NCI-H345 treated with DMSO at 0.1 percent for 48 hours (cell line): Measurements from ENCODE around the gene PECR.

Experiments used
- DNase-seq: peaks from one replicate; lab custom pipeline; 2025; ENCODE audit not compliant: unreplicated experiment; lab: John Stamatoyannopoulos, UW

PECR gene

DNA sequence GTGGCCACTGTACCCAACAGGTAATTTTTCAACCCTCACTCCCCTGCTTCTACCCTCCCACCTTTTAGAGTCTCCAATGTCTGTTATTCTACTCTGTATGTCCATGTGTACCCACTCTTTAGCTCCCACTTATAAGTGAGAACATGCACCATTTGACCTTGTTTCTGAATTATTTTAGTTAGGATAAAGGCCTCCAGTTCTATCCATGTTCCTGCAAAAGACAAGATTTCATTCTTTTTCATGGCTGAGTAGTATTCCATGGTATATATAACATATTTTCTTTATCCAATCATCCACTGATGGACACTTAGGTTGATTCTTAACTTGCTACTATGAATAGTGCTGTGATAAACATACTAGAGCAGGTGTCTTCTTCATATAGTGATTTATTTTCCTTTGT is 9.1 kb downstream of the PECR start:
- DNase-seq: no peak

DNA sequence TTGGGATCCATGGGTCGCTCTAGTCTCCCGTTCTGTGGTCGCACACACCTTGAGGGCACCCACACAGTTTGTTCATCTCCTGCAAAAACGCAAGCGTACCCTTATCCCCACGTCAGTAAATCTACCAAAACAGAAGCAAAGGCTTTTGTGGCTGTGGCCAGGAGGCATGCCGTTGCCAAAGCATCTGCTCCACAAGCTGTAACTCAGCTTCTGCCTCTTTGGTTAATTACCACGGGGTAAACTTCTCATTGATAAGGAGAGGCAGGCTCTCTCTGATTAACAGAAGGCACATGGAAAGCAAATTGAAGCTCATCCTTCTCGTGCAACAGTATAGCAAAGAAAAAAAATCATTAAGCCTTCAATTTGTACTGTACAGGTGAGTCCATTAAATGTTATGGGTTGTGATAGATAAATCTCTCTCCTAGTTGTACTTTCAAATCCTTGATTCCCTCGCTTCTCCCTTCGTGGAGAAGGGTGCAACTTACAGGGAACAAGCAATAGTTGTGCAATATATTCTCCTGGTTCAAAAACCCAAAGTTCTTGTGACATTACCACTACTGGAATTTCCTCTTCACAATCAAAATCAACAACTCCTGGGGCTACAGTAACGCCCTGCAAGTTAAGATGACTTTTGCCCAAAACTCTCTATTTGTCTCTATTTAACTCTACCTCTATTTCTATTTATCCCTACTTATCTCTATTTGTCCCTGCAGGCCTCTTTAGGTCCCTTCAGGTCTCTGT is 10.3 kb downstream of the PECR start:
- DNase-seq: no peak

DNA sequence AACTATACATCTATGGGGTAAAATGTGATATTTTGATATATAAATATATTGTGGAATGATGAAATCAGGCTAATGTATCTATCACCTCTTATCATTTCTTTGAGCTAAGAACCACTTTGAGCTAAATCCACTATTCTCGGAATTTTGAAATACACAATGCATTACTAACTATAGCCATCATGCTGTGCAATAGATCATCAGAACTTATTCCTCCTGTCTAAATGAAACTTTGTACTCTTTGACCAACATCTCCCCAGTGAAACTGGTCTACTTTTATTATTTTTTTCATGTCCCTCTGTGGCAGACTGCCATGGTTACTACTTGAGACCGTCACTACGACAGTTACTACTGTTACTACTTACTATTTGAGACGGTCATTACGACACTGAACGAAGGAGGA is 11.4 kb downstream of the PECR start:
- no peak for DNase-seq

- DNase-seq: no peak
Observed at GRCh38 chr2:216069028-216069427, 12.6 kb downstream of the PECR start.

GRCh38 chr2:216066230-216066629 is 15.4 kb downstream of the PECR start:
- no peak for DNase-seq

- DNase-seq: no peak
Observed at GRCh38 chr2:216064665-216065064, 16.9 kb downstream of the PECR start.

- no peak for DNase-seq
Observed at GRCh38 chr2:216064014-216064630, 17.5 kb downstream of the PECR start.

DNA sequence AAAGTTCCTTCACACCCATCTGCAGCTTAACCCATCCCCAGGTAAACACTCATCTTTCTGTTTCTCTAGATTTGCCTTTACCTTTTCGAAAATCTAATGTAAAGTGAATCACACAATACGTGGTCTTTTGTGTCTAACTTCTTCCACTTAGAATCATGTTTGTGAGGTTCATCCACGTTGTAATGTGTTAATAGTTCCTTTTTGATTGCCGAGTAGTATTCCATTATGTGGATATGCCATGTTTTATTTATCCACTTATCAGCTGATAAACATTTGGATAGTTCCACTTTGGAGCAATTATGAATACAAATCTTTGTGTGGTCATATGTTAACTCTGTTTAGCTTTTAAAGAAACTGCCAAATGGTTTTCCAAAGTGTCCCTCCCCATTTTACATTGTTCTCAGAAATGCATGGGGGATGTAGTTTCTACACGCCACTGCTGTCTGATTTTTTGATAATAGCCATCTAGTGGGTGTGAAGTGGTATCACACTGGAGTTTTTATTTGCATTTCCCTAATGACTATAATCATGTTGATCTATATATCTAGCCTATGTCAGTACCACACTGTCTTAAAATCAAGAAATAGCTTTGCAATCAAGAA is 22.3 kb downstream of the PECR start:
- DNase-seq: no peak

DNA sequence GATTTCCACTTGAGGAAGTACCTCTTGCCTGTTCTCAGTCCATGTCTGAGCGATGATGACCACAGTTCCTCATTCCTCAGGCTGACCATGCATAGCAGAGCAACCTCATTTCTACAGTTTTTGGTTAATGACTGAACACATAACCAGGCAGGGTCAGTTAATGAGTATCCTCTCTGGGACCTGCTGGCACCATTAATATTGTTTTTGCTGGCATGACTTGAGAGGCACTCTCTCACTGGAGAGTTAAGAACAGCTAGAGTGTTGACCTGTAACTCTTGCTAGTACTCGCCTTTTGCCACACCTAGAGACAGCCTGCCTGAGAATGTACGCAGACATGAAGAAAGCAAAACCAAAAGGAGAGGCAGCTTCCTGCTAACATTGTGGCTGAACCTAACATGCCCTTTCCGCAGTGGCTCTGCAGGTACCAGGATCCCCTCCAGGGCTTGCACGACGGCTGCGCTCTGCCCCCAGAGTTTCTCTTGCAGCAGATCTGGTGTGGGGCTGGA is 23.9 kb downstream of the PECR start:
- no peak for DNase-seq

DNA sequence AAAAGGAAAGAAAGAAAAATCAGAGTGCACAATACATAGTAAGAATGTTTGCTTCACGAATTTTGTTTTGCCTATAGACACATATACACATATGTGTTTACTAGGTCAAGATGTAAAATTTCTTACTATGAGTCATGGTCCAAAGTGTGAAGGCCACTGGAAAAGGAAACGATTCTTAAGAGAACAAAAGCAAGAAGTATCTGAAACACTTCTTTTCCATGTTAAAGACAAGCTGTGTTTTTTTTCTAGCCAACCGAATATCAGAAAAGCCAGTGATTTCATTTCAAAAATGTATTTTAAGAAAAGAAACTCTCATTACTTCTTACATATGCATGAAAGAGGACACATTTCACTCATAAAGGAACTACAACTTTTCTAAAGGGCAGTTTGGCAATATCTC is 24.9 kb downstream of the PECR start:
- no peak for DNase-seq

DNA sequence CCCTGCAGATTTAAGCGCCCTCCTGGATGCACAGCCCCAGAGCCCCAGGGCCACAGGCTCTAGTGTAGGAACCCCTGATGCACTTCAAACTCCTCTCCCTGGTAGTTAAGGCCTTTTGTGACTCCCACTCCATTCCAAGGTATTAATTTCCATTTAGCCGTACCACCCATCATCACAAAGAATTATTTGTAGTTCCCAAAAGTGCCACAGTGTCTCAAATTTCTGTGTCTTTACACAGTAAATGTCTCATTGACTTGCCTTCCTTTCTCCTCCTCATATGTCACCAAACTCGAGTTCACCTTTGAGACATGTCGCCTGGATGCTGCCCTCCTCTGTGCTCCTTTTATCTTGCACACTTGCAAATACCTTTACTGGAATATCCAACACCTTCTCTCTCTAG is 25.9 kb downstream of the PECR start:
- DNase-seq: no peak

GRCh38 chr2:216052420-216052819 is 29.2 kb downstream of the PECR start:
- DNase-seq: no peak

DNA sequence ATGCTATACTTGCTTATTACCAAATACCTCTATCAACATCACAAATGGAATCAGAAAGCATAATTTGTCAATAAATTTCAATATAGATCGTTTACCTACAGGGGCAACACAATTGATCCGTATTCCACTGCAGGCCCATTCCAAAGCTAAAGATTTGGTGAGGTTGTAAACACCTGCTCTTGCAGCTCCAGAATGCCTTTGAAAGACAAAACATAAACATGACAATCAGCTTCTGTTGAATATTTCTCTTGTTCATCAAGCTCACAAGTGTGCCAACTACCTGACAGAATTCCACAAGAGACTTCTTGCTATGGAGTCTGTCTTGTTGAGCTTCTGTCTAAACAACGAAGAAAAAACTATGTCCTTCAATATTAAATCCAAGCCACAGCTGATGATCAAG is 30.3 kb downstream of the PECR start:
- no peak for DNase-seq

- no peak for DNase-seq
Observed at GRCh38 chr2:216049452-216049851, 32.2 kb downstream of the PECR start.

GRCh38 chr2:216047397-216047796 is 34.2 kb downstream of the PECR start:
- no peak for DNase-seq

GRCh38 chr2:216044883-216045486 is 36.6 kb downstream of the PECR start:
- DNase-seq: no peak

GRCh38 chr2:216043949-216044348 is 37.7 kb downstream of the PECR start:
- no peak for DNase-seq

GRCh38 chr2:216041438-216041837 is 40.2 kb downstream of the PECR start:
- no peak for DNase-seq

DNA sequence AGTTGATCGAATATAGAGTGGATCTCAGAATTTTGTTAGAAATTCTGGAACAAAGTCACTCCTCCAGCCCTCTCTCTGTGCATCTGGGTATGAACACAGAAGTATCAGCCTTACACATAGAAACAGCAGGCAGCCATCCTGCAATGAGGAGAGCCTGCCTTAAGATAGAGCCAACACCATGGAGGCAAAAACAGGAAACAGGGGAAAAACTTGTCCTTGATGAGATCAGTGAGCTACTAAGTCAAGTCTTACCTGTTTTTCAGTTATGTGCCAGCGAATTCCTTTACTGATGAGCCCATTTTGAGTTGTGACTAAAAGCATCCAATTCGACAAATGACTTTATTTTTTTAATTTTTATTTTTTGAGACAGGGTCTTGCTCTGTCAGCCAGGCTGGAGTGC is 41.7 kb downstream of the PECR start:
- no peak for DNase-seq

GRCh38 chr2:216034065-216034464 is 47.5 kb downstream of the PECR start:
- DNase-seq: peak; percentile 25

DNA sequence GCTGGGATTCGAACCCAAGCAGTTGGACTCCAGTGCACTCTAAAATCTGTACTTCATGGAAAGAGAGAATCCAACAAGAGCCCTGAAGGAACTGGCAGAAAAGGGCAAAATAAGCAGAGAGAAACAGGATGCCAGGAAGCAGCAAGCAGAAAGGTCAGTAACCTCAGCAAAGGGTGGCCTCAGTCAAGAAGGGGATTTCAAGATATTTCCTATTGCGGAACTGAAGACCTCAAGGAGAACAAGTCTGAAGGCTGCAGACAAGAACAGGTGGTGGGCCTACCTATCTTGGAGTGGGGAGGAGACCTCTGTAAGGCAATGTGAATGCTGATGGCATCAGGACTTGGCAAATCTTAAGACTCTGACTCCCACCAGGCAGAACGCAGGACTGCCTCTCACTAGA is 48.2 kb downstream of the PECR start:
- DNase-seq: no peak
